ENCODE measurements around the gene TTC34. TPM values are rescaled to one million over a fixed set of nuclear protein-coding genes. Genes with fewer than 3 reads are reported as not detected.
A peak's percentile ranks its signal among the peaks of the same experiment; 100 is the strongest.

Gene TTC34
- total RNA-seq, 1 donor, result 0.36 TPM

DNA sequence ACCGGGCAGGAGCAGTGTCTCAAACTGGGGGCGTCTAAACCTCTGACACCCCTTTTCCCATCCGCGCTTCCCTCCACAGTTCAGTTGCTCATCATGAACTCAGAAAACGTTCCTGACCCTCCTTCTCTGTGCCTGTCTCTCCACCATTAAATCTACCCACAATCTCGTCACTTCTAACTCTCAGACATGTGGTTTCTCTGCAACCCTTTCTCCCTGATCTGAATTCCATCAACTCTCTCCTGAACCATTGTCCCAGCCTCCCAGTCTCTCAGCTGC lies 3.8 kb downstream of the TTC34 start:
- Histone ChIP-seq H3K36me3 (ENCODE audit: insufficient read depth, low read length) (no peaks in the 10 kb centered on the region), H3K27me3 (ENCODE audit: insufficient read depth, low read length) (no peaks in the 10 kb centered on the region), H2AFZ (ENCODE audit: low read length) (no peak overlapping the region), H3K27ac (ENCODE audit: low read depth, low read length) (no peak overlapping the region), H3K4me3 (ENCODE audit: insufficient read depth, low read length) (no peak overlapping the region), H3K79me2 (ENCODE audit: insufficient read depth, low read length) (no peaks in the 10 kb centered on the region), H3K4me1 (ENCODE audit: insufficient read depth, low read length) (no peaks in the 10 kb centered on the region), H3K4me2 (ENCODE audit: insufficient read depth, low read length) (no peak overlapping the region), H4K20me1 (ENCODE audit: insufficient read depth, low read length) (no peaks in the 10 kb centered on the region), H3K9me3 (ENCODE audit: low read depth, low read length) (no peaks in the 10 kb centered on the region)
- DNase-seq (ENCODE audit: insufficient read length, low spot score, missing footprints), result peak; percentile 77
- TF ChIP-seq CTCF (IDR thresholded peaks at IDR 0.05; ENCODE audit: extremely low read depth, low read depth, low read length), result no peak

- H3K27me3 ChIP-seq (ENCODE audit: insufficient read depth, low read length), result no peaks in the 10 kb centered on the region
- TF ChIP-seq CTCF (IDR thresholded peaks at IDR 0.05; ENCODE audit: extremely low read depth, low read depth, low read length), result no peak
- H2AFZ ChIP-seq (ENCODE audit: low read length), result no peak overlapping the region
- H3K27ac ChIP-seq (ENCODE audit: low read depth, low read length), result no peak overlapping the region
- H3K79me2 ChIP-seq (ENCODE audit: insufficient read depth, low read length), result no peaks in the 10 kb centered on the region
- H4K20me1 ChIP-seq (ENCODE audit: insufficient read depth, low read length), result no peaks in the 10 kb centered on the region
- H3K9me3 ChIP-seq (ENCODE audit: low read depth, low read length), result no peaks in the 10 kb centered on the region
- H3K36me3 ChIP-seq (ENCODE audit: insufficient read depth, low read length), result no peaks in the 10 kb centered on the region
- peak; percentile 56 for DNase-seq (ENCODE audit: insufficient read length, low spot score, missing footprints)
- no peak overlapping the region for H3K4me2 ChIP-seq (ENCODE audit: insufficient read depth, low read length)
- no peaks in the 10 kb centered on the region for H3K4me1 ChIP-seq (ENCODE audit: insufficient read depth, low read length)
- no peak overlapping the region for H3K4me3 ChIP-seq (ENCODE audit: insufficient read depth, low read length)
Measured at GRCh38 chr1:2796890-2797740, 4.4 kb downstream of the TTC34 start.

DNA sequence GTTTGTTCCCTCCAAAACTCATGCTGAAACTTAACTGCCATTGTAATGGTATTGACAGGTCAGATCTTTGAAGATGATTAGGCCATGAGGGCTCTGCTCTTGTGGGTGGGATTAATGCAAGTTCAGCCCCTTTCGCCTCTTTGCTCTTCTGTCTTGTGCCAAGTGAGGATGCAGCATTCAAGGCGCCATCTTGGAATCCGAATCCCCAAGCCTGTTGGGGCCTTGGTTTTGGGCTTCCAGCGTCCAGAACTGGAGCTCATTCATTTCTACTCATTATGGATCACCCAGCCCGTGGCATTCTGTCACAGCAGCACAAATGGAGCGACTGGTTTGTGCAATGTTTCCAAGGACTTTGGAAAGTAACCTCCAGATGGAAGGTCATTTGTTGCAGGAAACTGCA lies 5.6 kb downstream of the TTC34 start:
- no peak overlapping the region for H2AFZ ChIP-seq (ENCODE audit: low read length)
- H4K20me1 ChIP-seq (ENCODE audit: insufficient read depth, low read length), result no peaks in the 10 kb centered on the region
- H3K36me3 ChIP-seq (ENCODE audit: insufficient read depth, low read length), result no peaks in the 10 kb centered on the region
- H3K27ac ChIP-seq (ENCODE audit: low read depth, low read length), result no peak overlapping the region
- H3K4me2 ChIP-seq (ENCODE audit: insufficient read depth, low read length), result no peak overlapping the region
- TF ChIP-seq CTCF (IDR thresholded peaks at IDR 0.05; ENCODE audit: extremely low read depth, low read depth, low read length), result no peak
- H3K9me3 ChIP-seq (ENCODE audit: low read depth, low read length), result no peaks in the 10 kb centered on the region
- H3K79me2 ChIP-seq (ENCODE audit: insufficient read depth, low read length), result no peaks in the 10 kb centered on the region
- no peaks in the 10 kb centered on the region for H3K4me1 ChIP-seq (ENCODE audit: insufficient read depth, low read length)
- H3K27me3 ChIP-seq (ENCODE audit: insufficient read depth, low read length), result no peaks in the 10 kb centered on the region
- DNase-seq (ENCODE audit: insufficient read length, low spot score, missing footprints), result peak; percentile 52
- no peak overlapping the region for H3K4me3 ChIP-seq (ENCODE audit: insufficient read depth, low read length)

GRCh38 chr1:2791027-2791760 lies 10.3 kb downstream of the TTC34 start:
- no peak overlapping the region for H2AFZ ChIP-seq (ENCODE audit: low read length)
- H3K4me3 ChIP-seq (ENCODE audit: insufficient read depth, low read length), result no peak overlapping the region
- H3K27me3 ChIP-seq (ENCODE audit: insufficient read depth, low read length), result no peaks in the 10 kb centered on the region
- no peaks in the 10 kb centered on the region for H3K79me2 ChIP-seq (ENCODE audit: insufficient read depth, low read length)
- no peak for TF ChIP-seq CTCF (IDR thresholded peaks at IDR 0.05; ENCODE audit: extremely low read depth, low read depth, low read length)
- no peaks in the 10 kb centered on the region for H3K4me1 ChIP-seq (ENCODE audit: insufficient read depth, low read length)
- DNase-seq (ENCODE audit: insufficient read length, low spot score, missing footprints), result peak; percentile 66
- H3K27ac ChIP-seq (ENCODE audit: low read depth, low read length), result no peak overlapping the region
- no peaks in the 10 kb centered on the region for H3K36me3 ChIP-seq (ENCODE audit: insufficient read depth, low read length)
- no peaks in the 10 kb centered on the region for H3K9me3 ChIP-seq (ENCODE audit: low read depth, low read length)
- H4K20me1 ChIP-seq (ENCODE audit: insufficient read depth, low read length), result no peaks in the 10 kb centered on the region
- H3K4me2 ChIP-seq (ENCODE audit: insufficient read depth, low read length), result no peak overlapping the region

Data from osteoblast (primary cell).